Right ventricle myocardium inferior (tissue), 1 donor: Measurements from ENCODE around the gene TBX2. TPM values are rescaled to one million over a fixed set of nuclear protein-coding genes. Genes with fewer than 3 reads are reported as not detected.
"Not testable (repeated sequence)": the region's sequence is repeated elsewhere in the genome, so short reads cannot be mapped to it uniquely, and the experiment has no call there.

ENCODE experiments used
- ATAC-seq: fragments of 200-7000 bp; cut with Tn5 transposase; one replicate; pipeline ENCODE4 v1.9.1; 2020; ENCODE audit warnings: mild to moderate bottlenecking, moderate library complexity
- DNase-seq: peaks from one replicate; pipeline ENCODE4 v3.0.0; 2021; ENCODE audit errors: missing footprints
- intact Hi-C: fragments of 100-400 bp; cut with DNase I; formaldehyde crosslinking; loops from one replicate; pipeline ENCODE4 v1.11.0; 2022
- total RNA-seq: library from RNA; stranded (reverse); fragmentation: NEBNext Ultra II Directional; extraction: Animal tissue kit (Norgen Biotek cat#: 25700); gene quantifications from one replicate; pipeline ENCODE4 v1.2.1, GENCODE V29; 2021
- donor health status: DM: no; HTN: yes; CAD: no; lungs with severe emphysema.

TBX2 gene
- total RNA-seq, 1 donor from 2014 or later: 12.1 TPM

- ATAC-seq (no peak), DNase-seq (no peak)
- intact Hi-C loops: loop anchor here (10.0 kb wide), 1 partner anchor 56 kb away; no protein-coding TSS in a partner anchor
Observed at GRCh38 chr17:61418449-61418848, 18.8 kb downstream of the TBX2 start.

DNA sequence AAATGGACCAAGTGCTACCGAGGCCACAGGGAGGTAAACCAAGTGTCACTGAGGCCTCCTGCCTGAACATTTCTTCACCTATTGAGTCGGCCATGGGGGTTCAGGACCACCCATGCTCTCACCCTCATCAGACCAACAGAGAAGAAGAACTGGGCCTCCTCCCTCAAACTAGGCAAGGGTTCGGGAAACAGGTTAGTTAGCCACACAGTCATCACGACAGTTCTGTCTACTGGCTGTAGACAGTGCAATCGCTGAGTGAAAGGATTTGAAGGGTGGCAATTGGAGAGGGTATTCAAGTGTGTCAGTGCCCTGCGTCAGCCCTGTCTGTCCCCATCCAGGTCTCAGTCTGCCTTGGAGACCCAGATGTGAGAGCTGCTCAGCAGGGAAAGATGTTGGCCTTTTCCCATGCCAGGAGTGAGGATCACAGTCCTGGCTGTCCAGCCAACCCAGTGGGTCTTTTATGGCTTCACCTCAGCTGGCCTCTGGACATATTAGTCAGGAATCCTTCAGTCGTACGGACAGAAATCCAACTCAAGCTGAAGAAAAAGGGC lies 19.9 kb downstream of the TBX2 start:
- DNase-seq: no peak
- intact Hi-C loops: loop anchor here (5.0 to 10.0 kb wide), 2 partner anchors 55 to 418 kb away; no protein-coding TSS in a partner anchor
- ATAC-seq: no peak

GRCh38 chr17:61420052-61420451 lies 20.4 kb downstream of the TBX2 start:
- intact Hi-C loops: loop anchor here (5.0 kb wide), 1 partner anchor 417 kb away; no protein-coding TSS in a partner anchor
- no peak for DNase-seq
- ATAC-seq: no peak

DNA sequence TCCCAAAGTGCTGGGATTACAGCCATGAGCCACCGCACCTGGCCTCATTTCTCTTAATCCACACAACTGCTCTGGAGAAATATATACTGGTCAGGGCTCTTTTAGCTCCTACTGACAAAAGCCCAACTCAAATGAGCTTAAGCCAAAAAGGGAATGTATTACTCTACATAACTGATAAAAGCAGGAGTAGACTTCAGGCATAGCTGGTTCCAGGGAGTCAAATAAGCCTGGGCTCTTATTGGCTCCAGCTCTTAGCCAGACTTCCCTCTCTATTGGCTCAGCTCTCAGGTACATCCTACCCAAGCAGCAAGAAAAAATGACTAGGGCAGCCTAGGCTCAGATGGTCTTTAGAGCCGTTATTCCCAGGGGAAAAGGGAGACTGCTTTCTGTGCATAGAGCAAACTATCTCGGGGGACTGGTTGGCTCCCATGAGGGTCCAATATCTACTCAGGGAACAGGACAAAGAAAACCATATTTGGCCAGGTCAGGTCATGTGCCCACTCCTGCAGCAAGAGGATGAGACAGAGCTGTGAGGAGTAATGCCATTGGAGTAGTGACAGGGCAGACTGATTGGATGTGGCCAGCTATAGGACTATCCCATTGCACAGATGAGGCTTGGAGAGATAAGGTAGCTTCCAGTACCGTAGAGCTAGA lies 21.2 kb downstream of the TBX2 start:
- intact Hi-C loops: loop anchor here (5.0 kb wide), 1 partner anchor 416 kb away; no protein-coding TSS in a partner anchor
- no peak for ATAC-seq
- no peak for DNase-seq

GRCh38 chr17:61421460-61421859 lies 21.8 kb downstream of the TBX2 start:
- ATAC-seq (no peak), DNase-seq (no peak)
- intact Hi-C loops: loop anchor here (5.0 kb wide), 1 partner anchor 416 kb away; no protein-coding TSS in a partner anchor

DNA sequence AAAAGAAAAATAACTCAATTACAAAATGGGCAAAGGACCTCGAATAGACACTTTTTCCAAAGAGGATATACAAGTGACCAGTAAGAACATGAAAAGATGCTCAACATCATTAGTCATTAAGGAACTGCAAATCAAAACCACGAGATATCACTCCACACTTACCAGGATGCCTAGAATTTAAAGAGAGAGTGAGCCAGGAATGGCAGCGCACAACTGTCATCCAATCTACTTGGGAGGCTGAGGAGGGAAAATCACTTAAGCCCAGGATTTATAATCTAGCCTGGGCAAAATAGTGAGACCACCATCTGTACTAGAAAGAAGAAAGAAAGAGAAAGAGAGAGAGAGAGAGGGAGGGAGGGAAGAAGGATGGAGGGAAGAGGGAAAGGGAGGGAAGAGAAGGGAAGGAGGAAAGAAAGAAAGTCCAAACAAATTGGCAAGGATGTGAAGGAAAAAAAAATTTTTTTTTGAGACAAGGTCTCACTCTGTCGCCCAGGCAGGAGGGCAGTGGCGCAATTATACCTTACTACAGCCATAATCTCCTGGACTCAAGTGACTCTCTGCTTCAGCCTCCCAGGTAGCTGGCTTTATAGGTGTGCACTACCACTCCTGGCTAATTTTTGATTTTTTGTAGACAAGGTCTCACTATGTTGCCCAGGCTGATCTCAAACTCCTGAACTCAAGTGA lies 22.6 kb downstream of the TBX2 start:
- intact Hi-C loops: loop anchor here (5.0 kb wide), 1 partner anchor 415 kb away; no protein-coding TSS in a partner anchor
- DNase-seq: no peak
- no peak for ATAC-seq

DNA sequence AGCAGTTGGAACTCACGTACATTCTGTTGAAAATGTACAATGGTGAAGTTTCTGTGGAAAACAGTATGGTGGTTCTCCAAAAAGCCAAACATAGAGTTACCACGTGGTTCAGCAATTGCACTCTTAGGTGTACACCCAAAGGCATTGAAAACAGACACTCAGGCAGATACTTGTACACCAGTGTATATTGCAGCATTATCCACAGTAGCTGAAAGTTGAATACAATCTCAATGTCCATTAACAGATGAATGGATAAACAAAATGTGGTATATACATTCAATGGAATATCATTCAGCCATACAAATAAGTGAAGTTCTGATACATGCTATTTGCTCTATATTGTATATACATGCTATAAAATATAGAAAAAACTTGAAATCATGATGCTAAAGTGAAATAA lies 23.2 kb downstream of the TBX2 start:
- intact Hi-C loops: loop anchor here (5.0 kb wide), 1 partner anchor 414 kb away; no protein-coding TSS in a partner anchor
- ATAC-seq (no peak), DNase-seq (no peak)

GRCh38 chr17:61423967-61424649 lies 24.5 kb downstream of the TBX2 start:
- intact Hi-C loops: loop anchor here (5.0 kb wide), 1 partner anchor 413 kb away; no protein-coding TSS in a partner anchor
- no peak for ATAC-seq
- DNase-seq: no peak

GRCh38 chr17:61425682-61426481 lies 26.2 kb downstream of the TBX2 start:
- intact Hi-C loops: no loop called here
- DNase-seq (no peak), ATAC-seq (peak; percentile 23)

DNA sequence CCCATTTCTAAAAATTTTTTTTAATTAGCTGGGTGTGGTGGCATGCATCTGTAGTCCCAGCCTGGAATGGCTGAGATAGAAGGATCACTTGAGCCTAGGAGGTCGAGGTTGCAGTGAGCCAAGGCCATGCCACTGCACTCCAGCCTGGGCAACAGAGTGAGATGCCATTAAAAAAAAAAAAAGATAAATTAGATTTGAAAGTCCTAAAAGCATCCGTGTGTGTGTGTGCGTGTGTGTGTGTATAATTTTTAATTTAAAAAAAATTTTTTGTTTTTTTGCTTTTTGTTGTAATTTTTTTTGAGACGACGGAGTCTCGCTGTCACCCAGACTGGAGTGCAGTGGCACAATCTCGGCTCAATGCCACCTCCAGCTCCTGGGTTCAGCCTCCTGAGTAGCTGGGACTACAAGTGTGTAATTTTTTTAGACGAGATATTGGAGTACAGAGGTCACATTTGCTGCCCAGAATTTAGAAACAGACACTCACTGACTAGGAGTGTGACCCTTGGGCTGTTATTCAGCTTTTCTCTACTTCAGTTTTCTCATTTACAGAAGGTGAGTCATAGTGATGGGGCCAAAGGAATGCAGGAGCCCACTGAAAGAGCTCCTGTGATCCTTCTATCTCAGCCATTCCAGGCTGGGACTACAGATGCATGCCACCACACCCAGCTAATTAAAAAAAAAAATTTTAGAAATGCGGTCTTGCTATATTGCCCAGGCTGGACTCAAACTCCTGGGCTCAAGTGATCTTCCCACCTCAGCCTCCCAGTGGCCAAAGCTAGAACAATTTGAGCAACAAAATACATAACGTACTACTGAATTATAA lies 27.1 kb downstream of the TBX2 start:
- no peak for DNase-seq
- intact Hi-C loops: no loop called here
- no peak for ATAC-seq

GRCh38 chr17:61427567-61427966 lies 27.9 kb downstream of the TBX2 start:
- no peak for DNase-seq
- ATAC-seq: no peak
- intact Hi-C loops: no loop called here

- ATAC-seq: no peak
- no peak for DNase-seq
- intact Hi-C loops: no loop called here
Observed at GRCh38 chr17:61429274-61429673, 29.6 kb downstream of the TBX2 start.

- ATAC-seq, DNase-seq, intact Hi-C loops: not testable (repeated sequence)
Observed at GRCh38 chr17:61429831-61430230, 30.2 kb downstream of the TBX2 start.

GRCh38 chr17:61431594-61432311 lies 32.1 kb downstream of the TBX2 start:
- DNase-seq (no peak), ATAC-seq (no peak)
- intact Hi-C loops: no loop called here

GRCh38 chr17:61436273-61436672 lies 36.6 kb downstream of the TBX2 start:
- intact Hi-C loops: no loop called here
- no peak for ATAC-seq
- no peak for DNase-seq

GRCh38 chr17:61436995-61437704 lies 37.5 kb downstream of the TBX2 start:
- intact Hi-C loops: no loop called here
- DNase-seq (no peak), ATAC-seq (no peak)
